GM18526 (cell line): ENCODE measurements around the gene AHSP.
A peak's percentile ranks its signal among the peaks of the same experiment; 100 is the strongest.

Source experiments
- POLR2A ChIP-seq: IDR thresholded peaks from 3 replicates; pipeline ENCODE4 v1.6.1; 2011; ENCODE audit not compliant: insufficient read length; ENCODE audit errors: extremely low read depth

AHSP gene

DNA sequence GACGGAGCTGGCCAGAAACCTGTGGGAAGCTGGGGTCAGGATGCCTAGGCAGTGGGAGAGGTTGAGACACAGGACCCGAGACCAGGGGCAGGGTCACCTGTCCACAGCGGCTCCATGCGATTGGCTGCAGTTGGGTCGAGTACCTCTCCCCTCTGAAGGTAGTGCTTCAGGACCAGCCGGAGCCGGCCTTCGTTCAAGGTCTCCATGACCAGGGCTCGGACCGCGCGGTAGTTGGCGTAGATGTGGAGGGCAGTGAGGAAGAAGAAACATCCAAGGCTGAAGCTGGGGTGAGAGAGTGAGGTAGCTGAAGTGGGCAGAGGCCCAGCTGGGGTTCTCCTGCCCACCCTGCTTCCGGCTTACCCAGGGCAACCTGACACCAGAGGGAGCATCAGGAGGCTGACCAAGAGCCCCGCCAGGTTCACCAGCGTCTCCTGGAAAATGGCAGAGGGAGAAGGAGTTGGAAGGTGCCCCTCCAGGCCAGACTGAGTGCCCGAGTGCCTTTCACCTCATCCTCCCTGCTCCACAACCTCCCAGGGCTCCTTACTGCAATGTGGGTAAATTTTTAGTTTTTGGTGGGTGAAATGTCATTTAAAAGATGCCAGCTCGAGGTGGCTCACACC lies 34.1 kb upstream of the AHSP start:
- no peak for TF ChIP-seq POLR2A

DNA sequence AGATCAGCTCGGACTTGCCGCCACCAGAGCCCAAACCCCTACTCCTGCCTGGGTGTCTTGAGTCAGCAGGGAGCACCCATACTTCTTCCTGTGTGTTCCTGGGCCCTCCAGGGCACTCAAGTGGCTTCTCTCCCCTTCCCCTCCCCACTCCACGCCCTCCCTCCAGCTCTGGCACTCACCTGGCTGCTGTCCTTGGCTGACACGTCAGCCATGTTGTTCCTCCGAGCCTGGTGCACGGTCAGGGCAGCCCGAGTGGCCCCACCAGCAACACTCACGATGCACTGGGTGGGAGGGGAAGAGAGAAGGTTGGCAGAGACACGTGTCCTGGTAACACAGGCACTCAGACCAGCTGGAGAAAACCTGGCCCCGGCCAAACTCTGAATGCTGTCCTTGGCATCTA lies 31.0 kb upstream of the AHSP start:
- no peak for TF ChIP-seq POLR2A

DNA sequence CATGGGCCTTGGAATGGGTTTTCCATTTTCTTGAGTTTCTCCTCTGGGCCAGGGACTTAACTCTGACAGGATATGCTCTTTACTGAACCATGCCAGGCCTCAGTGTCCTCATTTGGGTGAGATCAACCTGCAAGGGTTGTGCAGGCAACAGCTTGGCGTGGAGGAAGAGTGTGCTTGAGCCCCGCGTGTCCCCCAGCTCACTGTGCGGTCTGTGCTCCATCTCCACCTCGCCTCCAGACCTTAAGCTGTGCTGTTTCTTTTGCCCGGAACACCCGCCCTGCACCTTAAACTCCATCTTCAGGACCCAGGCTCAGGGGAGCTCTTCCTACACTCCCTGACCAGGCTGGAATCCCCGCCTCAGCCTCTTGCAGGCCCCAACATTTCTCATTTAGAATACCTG lies 29.2 kb upstream of the AHSP start:
- no peak for TF ChIP-seq POLR2A

DNA sequence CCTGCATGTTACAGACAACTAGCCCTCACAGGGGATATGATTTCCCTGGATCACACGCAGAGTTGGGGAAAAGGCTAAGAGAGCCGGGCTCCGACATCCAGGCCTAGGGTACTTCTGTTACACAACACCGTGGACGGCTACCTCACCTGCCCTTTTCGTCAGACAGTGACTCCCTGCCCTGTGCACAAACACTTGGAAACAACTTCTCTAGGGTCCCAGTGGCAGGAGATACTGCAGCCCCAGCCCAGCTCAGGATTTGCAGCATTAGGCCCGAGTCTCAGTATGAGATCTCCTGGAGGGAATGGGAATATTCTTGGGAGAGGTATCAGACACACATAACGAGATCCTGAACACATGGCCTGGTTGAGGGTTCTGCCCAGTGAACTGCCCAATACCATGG lies 27.8 kb upstream of the AHSP start:
- TF ChIP-seq POLR2A: no peak

DNA sequence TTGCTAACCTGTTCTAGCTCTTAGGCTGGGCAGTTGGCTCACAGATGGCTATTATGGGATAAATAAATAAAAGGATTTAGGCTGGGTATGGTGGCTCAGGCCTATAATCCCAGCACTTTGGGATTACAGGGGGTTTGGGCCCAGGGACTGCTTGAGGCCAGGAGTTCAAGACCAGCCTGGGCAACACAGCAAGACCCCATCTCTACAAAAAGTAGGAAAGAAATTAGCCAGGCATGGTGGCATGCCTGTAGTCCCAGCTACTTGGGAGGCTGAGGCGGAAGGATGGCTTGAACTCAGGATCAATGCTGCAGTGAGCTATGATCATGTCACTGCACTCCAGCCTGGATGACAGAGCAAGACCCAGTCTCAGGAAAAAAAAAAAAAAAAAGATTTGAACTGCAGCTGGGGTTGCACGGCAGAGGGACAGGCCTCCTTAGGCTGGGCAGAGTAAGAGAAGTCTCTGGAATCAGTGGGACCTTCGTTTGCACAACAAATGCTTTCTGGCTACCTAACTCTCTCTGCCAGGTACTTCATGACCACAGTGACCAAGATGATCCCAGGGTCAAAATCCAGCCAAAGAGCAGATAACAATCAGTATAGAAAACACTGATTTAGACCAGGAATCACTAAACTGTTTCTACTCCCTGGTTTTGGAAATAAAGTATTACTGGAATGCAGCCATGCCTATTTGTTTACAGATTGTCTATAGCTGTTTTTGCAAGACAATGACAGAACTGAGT lies 26.3 kb upstream of the AHSP start:
- no peak for TF ChIP-seq POLR2A

DNA sequence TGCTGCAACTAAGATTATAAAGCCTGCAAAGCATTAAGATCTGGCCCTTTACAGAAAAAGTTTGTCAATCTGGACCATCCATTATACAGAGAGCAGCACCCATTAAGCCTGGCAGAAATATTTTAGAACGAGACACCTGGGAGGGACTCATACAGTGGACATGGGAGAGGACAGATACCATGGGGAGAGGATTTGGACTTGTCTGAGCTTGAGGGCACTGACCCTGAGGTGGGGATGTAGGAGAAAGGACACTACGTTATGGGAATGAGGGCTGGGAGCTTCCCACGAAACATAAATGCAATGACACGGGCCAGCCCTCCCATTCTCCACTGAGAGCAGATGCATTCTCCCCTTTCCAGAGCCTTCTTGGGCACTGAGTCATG lies 25.7 kb upstream of the AHSP start:
- no peak for TF ChIP-seq POLR2A

DNA sequence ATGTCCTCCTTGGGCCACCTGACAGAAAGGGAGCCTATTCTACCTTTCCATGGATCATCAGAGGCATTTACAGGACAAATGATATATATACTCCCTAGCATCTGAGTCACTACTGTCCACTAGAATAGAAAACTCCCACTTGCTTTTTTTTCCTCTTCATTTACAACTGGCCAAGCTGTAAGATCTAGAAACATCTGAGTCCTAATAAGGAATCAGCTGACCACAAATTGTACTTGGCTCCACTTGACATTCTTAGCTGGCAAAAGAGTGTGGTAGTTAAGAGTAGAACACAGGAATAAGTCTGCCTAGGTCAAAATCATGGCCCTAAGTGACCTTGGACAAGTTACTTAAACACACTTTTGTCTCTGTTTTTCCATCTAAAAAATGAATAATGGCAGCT lies 24.7 kb upstream of the AHSP start:
- no peak for TF ChIP-seq POLR2A

DNA sequence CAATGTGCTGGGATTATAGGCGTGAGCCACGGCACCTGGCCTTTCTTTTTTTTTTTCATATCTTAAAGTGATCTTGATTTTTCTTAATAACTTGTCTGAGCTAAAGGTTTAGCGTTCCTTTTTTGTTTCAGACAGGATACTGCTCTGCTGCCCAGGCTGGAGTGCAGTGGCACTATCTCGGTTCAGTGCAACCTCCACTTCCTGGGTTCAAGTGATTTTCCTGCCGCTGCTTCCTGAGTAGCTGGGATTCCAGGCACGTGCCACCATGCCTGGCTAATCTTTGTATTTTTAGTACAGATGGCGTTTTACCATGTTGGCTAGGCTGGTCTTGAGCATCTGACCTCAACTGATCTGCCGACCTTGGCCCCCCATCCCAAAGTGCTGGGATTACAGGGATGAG lies 23.5 kb upstream of the AHSP start:
- no peak for TF ChIP-seq POLR2A

DNA sequence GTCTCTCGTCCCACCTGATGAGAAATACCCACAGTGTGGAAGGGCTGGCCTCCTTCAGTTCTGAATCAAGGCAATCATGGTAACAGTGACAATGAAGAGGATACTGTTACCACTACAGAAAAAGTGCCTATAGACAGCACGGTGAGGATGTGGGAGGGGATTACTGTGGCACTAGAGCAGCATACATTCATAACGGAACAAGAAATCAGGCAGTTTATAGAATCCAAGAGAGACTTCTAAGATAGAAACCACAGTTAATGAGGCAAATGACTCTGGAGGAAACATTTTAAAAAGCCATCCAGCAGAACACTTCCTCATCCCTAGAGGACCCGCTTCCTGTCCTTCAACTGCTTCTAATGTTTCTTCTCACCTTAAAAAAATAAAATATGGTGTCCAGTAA lies 22.2 kb upstream of the AHSP start:
- no peak for TF ChIP-seq POLR2A

DNA sequence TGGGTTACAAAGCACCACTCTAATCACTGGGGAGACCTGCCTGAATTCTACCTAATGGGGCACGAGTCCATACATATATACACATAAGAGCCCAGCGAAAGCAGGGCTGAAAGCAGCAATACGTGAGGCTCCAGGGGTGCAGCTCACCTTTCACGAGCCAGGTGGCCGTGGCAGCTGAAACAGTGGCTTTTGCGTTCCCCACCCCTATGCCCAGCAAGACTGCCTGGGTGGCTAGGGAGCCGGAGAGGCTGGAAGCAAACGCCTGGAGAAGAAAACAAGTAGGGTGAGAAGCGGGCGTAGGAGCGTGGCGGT lies 20.1 kb upstream of the AHSP start:
- no peak for TF ChIP-seq POLR2A

DNA sequence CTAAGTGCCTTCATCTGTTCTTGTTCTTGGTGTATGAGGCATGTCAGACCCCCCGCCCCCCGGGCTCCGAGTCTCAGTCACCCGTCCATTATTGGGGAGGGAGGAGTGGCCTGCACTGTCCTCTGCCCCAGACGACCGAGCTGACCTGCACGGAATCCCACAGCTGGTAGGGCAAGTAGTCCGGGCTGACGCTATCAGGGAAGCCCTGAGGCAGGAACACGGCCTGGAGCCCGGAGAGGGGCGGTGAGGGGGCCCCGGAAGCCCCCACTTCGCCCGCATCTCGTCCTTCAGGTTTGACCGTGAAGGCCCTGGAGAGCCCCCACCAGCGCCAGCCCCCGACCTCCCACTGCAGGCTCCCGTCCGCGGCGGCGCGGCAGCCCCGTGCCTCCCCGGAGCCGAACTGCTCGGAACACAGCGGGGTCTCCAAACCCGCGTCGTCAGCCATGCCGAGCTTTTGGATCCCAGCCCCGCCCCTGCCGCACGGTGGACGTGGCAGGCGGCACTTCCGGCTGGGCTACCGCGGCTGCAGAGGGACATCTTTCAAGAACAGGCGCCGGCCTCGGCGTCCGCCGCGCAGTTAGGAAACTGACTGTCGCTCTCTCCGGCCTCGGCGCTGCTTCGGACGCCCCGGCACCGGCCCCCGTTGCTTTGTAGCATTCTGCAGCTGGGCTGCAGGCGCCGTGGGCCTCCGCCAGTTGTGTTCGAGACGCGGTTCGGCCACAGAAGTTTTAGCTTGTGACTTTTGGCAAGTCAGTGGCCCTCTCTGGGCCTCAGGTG lies 19.6 kb upstream of the AHSP start, which contains the start of gene RUSF1:
Gene RUSF1 (minus strand): TSS at position 463 of the 777 bp plus-strand sequence. CDS start 18 bp downstream, at position 445.
- peak; percentile 80 for TF ChIP-seq POLR2A

DNA sequence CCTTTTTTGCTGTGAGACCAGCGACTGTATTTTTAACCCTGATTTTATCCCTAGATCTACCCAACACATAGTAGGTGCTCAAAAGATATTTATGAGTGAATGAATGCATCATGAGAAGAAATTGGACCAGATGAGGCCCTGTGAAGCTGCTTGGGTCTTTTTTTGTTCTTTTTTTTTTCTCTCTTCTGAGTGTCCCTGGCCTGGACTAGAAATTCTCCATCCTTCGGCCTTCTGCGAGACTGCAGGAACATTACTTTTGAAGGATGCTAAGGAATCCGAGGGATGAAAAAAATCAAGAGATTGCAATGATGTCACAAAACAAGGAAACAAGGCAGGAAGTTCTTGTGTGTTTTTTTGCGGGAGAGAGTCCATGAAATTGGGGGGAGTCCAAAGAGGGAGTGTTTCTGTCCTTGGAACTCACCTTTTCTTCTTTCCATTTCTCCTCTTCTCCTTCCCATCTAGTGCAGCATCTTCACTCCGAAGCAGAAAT lies 18.9 kb upstream of the AHSP start:
- TF ChIP-seq POLR2A: no peak

DNA sequence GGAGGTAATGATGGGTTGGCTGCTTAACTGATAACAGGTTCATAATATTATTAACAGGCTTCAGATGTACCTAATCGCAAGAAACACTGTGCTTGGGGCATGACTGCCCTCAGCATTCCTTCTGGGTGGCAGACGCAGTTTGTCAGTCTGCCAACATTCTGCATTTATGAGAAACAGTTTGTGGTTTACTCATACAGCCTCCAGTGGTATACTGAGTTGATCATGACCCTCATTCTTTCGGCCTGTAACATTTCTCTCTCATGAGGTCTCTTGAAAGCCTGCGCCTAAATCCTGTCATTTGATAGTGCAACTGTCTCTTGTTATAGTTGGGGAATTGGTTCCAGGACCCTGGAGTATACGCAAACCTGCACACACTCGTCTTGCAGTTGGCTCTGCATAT lies 14.6 kb upstream of the AHSP start:
- TF ChIP-seq POLR2A: no peak

DNA sequence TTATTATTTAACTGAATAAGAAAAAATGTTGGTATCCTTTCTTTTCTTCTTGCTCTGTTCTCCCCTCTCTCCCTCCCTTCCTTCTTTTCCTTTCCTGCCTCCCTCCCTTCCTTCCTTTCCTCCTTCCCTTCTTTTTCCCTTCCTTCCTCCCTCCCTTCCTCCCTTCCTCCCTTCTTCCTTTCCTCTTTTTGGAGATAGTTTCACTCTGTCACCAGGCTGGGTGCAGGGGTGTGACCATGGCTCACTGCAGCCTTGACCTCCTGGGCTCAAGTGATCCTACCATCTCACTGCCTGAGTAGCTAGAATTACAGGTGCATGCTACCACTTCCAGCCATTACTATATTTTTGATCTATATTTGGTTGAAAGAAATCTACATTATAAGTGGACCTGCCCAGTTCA lies 13.8 kb upstream of the AHSP start:
- TF ChIP-seq POLR2A: no peak

DNA sequence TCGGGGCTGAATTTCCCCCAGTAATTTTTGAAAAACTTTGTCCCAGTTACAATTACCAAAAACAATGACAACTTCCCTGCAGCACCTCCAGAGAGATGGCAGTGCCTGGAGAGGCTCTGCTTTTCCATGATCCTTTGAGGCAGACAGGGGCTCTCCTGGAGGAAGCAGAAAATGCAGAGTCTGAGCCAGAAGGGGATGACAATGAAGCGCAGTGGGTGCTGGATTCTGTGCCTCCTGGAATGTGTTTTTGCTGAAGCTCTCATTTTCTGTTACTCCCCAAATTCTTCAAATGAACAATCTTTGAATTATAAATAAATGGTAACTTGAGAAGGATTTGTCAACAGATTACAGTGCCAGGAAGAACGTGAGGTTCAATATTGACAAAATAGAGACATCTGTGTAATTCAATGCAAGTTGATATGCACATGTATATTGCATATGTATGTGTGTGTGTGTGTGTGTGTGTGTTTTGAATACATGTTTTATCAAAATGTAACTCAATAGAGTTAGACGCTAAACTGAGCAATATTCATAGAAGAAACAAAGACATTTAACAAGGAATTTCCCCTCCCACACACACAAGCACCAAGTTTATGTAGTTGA lies 9.8 kb upstream of the AHSP start:
- no peak for TF ChIP-seq POLR2A

DNA sequence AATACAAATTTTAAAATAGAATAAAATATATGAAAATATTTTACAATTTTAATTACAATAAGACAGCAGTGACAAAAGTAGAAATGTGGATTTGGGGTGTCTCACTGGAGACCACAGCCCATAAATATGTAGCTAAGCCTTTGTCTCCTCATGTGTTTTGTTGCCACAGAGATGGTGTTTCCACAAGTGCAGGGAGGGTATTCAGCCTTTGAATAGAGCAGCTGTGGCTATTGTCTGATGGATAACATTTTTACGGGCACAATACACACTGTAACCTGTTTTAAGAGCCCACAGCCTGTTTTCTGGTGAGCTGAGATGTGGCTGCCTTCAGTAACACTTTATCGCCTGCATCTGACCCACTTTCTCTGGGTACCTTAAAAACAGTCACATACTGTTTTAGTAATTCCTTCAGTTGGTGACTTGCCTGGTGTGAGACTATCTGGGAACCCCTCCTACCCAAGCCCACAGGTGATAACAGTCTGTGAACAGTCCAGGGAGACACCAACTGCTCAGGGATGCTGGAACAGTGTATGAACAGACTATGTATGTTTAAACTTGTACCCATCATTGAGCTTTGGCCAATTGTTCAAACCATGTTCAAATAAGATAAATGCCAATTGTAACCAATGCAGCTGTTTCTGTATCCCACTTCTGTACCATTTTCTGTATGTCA lies 7.8 kb upstream of the AHSP start:
- TF ChIP-seq POLR2A: no peak

DNA sequence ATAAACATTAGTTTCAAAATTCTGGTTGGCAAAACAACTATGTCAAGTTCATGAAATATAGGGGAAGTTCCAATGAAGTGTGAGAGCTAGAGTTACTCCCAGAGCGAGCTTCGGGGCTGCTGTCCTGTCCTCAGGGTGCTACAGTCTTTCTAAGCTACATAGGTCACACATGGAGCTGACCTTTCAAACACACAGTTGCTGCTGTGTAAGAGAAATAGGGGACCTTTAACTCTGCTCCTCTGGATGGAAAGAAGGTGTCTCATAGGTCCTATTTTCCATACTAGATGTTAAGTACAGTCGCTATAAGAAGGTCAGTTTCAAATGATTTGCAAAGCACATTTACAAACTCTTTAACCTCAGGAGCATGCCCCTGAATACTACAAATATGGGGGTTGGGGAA lies 6.3 kb upstream of the AHSP start:
- no peak for TF ChIP-seq POLR2A
